HG03108 (cell line): Measurements from ENCODE around the gene SUGCT.
"Not testable (repeated sequence)": the region's sequence is repeated elsewhere in the genome, so short reads cannot be mapped to it uniquely, and the experiment has no call there.

ENCODE experiments used
- ATAC-seq: cut with Tn5 transposase; IDR thresholded peaks from one replicate; pipeline ENCODE4 v1.9.1; 2021; ENCODE audit warnings: moderate library complexity; ENCODE audit not compliant: unreplicated experiment

SUGCT gene

DNA sequence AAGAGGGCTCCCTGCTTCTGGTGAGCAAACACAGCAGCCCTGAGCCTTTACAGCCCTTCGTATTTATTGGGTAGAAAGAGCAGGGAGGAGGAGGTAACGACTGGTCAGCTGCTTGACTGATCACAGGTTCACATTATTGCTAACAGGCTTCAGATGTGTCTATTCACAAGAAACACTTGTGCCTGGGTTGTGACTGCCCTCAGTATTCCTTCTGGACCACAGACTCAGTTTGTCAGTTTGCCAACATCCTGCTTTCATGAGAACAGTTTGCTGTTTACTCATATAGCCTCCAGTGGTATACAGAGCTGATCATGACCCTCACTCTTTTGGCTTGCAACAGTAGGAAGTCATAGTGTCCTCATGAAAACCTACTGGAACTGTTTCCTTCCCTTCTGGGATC is 467.5 kb downstream of the SUGCT start:
- ATAC-seq = not testable (repeated sequence)

GRCh38 chr7:40604601-40605438 is 470.0 kb downstream of the SUGCT start:
- ATAC-seq = no peak

GRCh38 chr7:40608321-40609075 is 473.7 kb downstream of the SUGCT start:
- no peak for ATAC-seq

- ATAC-seq = no peak
Measured at GRCh38 chr7:40610461-40610860, 475.7 kb downstream of the SUGCT start.

GRCh38 chr7:40611095-40611871 is 476.5 kb downstream of the SUGCT start:
- ATAC-seq = no peak

DNA sequence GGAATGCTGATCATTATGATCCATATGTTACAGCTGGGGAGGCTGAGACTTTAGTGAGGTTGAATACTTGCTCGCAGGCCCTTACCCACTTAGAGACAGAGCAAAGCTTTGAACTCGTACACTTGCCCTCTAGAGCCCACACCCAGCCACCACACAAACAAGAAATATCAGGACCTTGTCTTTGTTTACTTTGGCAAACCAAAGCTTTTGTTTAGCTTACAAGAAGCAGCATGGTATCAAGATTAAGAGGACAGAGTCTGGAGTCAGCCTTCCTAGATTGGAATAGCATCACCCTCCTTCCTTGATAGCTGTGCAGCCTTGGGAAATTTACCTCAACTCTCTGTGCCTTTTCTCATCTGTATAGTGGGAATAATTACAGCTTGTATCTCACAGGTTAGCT is 477.5 kb downstream of the SUGCT start:
- ATAC-seq = no peak

DNA sequence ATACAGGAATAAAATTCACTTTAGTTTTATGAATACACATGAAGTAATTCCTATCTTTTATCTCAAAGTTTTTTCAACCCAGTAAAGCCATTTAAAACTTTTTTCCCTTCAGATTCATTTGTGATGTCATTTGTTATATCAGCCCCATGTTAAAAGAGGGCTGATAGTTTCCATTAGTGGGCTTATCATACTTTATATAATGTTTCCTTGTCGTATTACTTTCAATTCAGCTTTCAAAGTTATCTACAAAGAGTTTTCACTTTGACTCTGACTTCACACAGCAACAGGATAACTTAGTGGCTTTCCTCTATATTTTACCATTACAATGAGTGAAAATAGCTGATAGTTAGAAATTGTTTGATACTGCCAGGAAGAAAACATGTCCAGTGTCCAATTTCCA is 484.8 kb downstream of the SUGCT start:
- ATAC-seq = no peak

DNA sequence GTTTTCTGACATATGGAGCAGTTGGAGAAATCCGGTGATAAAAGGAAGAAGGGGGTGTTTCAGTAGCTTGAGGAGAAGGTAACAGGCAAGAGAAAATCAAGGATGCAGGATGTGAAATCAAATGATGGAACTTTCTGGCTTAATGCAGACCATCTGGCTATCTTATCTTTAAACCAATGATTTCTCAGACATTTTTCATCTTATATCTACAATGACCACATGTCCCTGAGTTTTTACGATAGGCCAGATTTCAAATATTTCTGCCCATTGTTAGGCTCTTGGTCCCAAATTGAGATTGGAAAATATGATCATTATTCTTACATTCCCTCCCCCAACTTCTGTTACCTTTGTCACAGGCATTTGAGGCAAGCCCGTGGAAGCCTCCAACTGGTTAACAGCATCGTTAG is 486.8 kb downstream of the SUGCT start:
- no peak for ATAC-seq

- ATAC-seq = no peak
Measured at GRCh38 chr7:40622941-40623501, 488.2 kb downstream of the SUGCT start.

DNA sequence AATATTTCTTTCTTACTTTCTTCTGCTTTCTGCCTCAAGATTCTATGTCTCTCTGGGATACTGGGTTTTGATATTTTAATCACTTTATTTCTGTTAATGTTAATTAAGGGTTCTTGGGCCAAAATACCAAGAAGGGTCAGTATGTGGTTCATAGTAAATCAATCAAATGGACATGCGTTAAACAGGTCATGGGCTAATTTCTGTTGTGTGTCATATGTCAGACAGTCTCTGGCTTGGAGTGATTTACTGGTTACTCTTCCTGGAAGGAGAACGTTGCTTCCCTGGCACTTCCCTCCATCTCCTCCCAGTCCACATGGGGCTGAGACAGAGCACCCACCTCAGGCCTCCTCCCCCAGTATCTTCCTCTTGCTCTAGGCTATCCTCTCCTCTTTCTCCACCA is 489.1 kb downstream of the SUGCT start:
- no peak for ATAC-seq

GRCh38 chr7:40627361-40627760 is 492.6 kb downstream of the SUGCT start:
- not testable (repeated sequence) for ATAC-seq

DNA sequence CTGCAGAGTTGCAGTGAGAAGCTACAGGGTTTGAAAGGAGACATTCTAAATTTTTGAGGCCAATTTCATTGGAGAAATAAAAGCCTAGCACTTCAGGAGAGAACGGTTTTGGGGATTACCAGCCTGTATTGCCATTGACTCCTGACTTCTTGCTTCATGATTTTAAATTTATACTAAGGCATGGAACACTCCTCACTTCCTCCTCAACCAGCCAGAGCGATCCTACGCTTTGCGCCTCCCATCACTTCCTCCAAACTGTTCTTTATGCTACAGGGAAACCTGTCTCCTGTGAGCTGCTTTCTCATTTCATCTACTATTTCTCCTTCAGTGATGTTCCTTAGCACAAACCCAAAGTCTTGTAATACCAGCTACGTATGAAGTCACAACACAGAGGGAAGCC is 495.1 kb downstream of the SUGCT start:
- ATAC-seq = no peak

- ATAC-seq = no peak
Measured at GRCh38 chr7:40634118-40634517, 499.3 kb downstream of the SUGCT start.

DNA sequence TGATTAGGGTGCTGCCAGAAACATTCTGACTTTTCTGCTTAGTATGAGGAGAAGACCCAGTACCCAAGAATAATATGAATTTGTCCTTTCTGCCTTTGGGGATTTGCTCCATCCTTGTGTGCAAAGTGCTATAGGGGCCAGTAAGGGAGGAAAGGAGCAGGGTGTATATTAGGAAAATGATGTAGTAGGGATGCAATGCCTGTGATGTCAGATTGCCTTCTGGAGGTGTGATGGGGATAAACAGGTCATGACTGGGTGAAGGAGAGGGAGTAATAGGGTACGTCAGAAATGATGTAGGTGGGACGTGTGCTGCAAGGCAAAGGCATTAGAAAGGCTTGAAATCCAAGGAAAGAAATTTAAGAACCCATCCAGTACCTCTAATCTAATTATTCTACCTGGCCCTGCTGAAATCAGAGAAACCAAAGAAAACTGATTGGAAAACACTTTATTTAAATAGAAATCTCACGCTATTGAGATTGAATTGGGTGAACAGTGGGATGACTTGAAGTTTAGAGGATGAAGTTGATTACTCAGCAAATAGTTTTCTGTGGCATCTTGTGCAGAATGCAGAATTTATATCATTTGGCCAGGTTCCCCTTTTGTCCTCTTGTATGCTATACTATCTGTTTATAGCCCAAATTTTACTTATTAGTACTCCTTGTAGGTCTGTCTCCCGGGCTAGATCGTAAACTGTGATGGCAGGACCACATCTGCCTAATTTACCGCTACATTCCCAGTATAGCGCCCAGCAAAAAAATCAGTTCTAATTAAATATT is 503.9 kb downstream of the SUGCT start:
- no peak for ATAC-seq

DNA sequence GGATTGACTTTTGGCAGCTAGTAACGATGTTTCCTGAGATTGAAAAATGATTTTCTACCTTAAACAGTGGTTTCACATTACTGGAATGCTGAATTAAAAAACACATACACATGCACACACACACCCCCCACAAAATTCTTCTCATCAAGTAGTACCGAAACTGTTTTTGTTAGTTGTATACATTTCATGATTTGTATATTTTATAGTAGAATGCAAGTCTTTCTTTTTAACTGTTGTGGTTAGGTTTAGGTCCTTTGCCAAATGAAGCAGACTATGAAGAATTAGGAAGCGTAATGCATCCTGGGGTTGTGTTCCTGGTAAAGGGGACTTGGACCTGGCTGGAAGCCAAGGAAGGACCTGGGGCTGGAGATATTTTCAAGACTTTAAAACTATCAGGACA is 505.8 kb downstream of the SUGCT start:
- no peak for ATAC-seq

GRCh38 chr7:40641701-40642100 is 506.9 kb downstream of the SUGCT start:
- ATAC-seq = no peak

DNA sequence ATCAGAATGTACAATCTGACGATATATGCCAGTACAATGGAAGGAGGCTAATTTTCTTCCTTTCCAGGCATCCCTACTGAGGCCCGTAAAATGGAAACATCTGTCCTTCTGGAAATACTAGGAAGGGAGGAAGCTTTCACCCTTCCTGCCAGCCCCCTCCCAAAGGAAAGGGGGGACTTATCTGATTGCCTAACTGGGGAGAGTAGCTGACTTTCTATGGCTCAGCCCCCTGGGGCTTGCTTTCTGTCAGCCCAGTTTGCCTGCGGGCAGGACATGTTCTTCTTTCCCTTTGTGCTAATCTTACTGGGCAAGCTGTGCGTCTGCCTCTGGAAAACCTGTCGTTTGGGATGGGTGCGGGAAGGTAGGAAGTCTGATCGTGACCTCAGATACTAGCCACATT is 508.9 kb downstream of the SUGCT start:
- no peak for ATAC-seq

GRCh38 chr7:40644454-40645188 is 509.8 kb downstream of the SUGCT start:
- ATAC-seq = no peak

DNA sequence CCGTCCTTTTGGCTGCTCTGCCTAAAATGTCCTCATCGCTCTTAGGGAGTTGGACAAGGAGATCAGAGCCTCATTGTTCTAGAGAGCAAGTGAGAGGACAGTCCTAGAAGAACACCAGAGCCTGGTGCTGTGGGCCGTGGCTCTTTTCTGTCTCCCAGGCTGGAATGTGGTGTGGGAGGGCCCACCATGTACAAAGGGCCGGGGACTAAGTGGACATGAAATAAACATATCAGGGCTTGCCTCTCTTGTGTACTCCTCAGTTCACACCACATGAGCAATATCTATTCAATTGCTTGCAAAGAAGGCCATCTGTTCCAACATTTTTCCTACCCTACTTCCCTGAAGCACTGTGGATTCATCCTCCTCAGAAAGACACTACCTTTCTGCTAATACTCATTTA is 510.4 kb downstream of the SUGCT start:
- no peak for ATAC-seq

DNA sequence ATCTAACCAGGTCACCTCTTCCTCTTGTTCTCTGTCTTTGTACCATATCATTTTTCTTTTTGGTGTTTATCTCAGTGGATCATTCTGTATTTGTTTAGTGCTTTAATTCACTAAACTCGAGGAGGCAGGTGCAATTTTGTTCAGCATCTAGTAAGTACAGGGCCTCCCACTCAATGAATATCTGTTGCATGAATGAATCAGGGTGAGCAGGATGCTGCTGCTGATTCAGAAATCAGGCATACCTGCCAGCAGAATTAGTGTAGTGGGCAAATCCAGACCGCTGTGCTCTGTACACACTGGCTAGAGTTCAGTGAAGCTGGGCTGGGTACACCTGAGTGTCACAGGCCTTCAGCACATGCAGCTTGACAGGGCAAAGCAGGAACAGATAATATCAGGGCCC is 511.9 kb downstream of the SUGCT start:
- no peak for ATAC-seq
